NCI-H146 treated with DMSO at 0.1 percent for 48 hours (cell line): ENCODE data around the gene TRMT61A.

ENCODE experiments used
- DNase-seq: peaks from one replicate; lab custom pipeline; 2025; ENCODE audit not compliant: unreplicated experiment; lab: John Stamatoyannopoulos, UW

The TRMT61A gene

GRCh38 chr14:103545915-103546651, 17.1 kb downstream of the TRMT61A start:
- no peak for DNase-seq

DNA sequence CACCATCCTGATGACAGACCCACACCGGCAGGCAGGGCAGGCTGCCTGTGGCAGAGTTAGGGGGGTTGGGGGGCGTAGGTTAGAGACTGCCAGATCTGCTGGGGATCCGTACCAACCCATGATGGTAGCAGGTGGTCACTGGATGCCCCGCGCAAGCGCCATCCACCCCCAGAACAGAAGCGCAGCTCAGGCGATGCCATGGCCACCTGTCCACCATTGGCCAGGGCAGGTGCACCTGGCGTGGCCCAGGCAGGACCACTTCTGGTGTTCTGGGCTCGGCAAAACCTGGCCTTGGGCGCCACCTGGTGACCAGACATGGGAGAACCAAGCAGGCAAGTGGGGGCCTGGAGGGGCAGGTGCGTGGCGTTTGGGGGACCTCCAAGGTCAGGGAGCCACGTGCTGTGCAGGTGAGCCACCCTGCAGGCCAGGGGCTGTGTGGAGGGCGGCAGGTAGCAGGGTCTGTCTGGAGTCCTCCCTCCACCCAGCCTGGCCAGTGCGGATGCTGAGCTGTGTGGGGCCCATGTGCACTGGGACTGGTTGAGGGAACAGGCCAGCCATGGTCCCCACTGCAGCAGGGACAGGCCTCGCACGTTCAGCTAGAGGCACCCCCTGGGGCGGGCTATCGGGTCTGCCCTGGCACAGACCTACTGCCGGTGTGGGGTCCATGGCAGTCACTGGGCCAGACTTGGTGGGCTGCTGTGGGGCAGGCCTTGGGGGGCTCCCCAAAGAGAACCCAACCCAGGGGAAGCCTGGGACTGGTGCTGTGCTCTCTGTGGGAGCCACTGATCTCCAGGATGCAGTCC, 17.9 kb downstream of the TRMT61A start:
- DNase-seq = peak; percentile 78

- no peak for DNase-seq
Observed at GRCh38 chr14:103547455-103547940, 18.5 kb downstream of the TRMT61A start.

- no peak for DNase-seq
Observed at GRCh38 chr14:103547941-103548462, 19.0 kb downstream of the TRMT61A start.

DNA sequence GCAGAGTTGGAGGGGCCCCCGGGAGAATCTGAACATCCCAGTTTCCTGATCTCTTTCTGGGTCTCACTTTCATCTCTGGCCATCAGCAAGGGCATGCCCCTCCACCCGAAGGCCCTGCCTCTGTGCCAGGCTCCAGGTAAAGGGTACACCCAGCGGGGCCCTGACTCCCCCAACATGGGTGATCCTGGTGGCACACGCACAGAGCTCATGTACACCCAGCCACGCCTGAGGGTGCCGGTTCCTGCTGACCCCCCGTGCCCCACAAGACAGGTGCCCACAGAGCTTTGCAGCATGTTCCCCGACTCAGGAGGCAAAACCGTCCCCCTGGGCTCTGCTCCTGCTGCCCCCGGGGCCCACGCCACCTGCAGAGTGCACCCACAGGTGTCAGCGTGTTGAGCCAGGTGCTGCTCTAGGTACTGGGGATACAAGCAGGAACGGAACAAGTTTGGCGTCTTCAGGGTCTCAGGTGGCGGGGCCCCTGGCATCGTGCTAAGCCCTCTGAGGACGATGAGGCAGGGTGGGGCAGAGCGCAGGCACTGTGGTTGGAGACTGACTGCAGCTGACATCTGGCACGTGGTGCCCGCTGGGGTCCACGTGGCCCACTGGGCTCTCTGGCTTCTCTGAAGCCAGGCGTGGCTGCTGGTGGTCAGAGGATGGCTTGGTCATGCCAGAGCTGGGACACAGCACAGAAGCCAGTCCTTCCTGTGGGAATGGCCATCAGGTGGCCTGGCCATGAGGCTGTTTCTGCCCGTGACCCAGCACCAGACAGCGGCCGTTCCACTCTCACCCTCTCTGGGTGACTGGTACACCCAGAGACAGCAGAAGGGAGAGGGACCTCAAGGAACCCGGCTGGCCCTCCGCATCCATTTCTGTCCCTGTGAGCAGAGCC, 19.7 kb downstream of the TRMT61A start:
- DNase-seq = no peak

GRCh38 chr14:103549361-103550311, 20.6 kb downstream of the TRMT61A start:
- DNase-seq = no peak

DNA sequence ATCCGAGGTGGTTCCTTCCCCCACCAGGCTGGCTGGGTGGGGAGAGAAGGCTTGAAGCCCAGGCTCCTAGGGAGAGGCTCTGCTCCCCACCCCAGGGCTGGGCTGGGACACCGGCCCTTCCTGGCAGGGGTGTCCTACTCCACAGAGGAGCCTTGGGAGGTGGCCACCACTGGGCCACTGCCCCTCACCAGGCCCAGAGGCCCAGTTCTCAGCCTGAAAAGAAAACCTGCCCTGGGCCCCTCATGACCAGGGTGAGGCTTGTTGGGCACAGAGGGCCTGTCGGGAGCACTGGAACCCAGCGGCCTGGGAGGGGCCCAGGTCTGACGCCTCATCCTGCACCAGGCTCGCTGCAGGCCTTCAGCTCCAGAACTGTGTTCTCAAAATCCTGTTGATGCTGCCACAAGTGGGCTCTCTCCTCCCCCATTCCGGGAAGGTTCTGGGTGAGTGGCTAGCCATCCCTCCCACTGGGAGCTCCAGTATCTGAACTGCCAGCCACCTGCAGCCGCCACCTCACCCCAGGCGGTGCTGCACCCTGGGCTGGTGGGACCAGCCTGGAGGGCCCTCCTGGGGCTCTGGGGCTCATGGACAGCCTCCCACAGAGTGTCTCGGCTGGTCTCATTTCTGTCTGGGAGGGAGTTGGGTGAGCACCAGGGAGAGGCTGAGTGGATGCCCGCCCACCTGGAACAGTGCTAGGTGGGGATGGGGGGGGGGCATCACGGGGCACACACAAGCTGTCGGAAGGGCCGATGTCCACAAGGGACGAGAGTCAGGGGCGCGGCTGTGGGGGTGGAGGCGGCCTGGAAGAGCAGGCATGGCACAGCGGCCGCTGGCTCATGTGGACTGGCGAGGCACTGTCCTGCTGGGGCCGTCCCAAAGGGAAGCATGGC, 21.7 kb downstream of the TRMT61A start:
- DNase-seq = peak; percentile 20

DNA sequence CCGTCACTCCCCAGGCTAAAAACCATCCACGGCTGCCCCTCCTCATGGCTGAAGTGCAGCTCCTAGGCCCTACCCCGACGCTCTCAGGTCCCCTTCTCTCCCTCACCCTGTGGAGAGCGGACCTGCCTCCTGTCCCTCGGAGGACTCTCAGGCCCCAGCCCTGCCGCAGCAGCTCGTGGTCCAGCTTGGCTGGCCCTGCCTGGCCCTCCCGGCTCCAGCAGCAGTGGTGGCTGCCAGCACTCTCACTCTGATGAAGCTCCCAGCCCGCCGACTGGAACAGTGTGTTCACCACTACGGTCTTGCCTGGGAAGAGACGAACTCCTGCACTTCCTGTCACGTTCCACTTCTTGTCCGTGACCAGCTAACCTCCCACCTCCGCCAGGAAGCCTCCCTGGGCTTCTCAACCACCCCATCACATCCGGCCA, 22.4 kb downstream of the TRMT61A start:
- DNase-seq = no peak

- DNase-seq = no peak
Observed at GRCh38 chr14:103552011-103552845, 23.2 kb downstream of the TRMT61A start.

- no peak for DNase-seq
Observed at GRCh38 chr14:103552846-103553210, 23.8 kb downstream of the TRMT61A start.

DNA sequence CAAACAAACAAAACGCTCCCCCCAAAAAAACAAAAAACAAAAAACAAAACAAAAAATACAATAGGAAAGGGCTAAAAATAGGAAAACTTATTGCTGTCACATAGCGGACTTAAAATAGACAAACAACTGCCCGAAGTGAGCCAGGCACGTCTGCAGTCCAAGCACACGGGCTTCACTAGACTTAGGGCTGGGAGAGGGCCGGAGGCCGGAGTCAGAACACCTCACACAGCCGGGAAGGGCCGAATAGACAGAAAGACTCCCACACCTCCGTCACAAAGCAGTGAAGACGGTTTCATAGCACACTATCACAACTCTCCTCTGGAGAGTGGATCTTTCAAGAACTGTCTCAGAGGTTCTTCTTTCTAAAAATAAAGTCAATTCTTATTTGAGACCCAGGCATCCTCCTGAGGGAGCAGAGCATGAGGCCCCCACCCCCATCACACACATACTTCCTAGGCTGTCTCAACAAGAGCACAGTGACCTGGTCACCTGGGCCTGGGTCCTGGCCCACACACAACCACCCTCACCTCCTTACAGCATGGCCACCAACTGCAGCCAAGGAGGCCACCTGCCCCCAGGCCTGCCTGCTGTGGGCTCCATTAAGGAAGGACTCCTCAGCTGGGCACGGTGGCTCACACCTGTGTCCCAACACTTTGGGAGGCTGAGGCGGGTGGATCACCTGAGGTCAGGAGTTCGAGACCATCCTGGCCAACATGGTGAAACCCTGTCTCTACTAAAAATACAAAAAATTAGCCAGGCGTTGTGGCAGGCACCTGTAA, 26.8 kb downstream of the TRMT61A start:
- no peak for DNase-seq

- DNase-seq = no peak
Observed at GRCh38 chr14:103556946-103557758, 28.2 kb downstream of the TRMT61A start.

- DNase-seq = no peak
Observed at GRCh38 chr14:103558071-103558882, 29.3 kb downstream of the TRMT61A start.

DNA sequence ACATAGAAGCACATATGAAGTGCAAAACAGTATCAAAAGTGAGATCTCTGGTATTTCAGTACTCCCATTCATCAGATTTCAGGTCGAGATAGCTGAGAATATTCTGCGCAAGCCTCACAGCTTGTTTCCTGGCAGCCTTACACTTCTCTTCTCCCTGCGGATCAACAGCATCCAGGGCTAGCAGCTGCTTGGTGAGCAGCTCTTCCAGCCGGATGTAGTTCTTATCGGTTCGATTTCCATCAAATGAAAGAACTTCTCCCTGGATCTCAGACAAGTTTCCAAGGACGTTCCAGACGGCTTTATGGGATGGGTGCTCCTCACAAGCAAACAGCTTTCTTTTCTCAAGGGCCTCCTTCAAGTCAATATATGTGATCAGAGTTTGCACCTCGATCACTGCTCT, 30.8 kb downstream of the TRMT61A start:
- DNase-seq = no peak

GRCh38 chr14:103560691-103561090, 31.7 kb downstream of the TRMT61A start:
- DNase-seq = no peak
